Stimulated activated CD8-positive, alpha-beta memory T cell treated with anti-CD3 and anti-CD28 coated beads, Interleukin-12 subunit alpha, Interleukin-12 subunit beta, amount 100 ng/mL, for 1 hour (primary cell): Measurements from ENCODE around the gene ACSF2.
"Not testable (repeated sequence)": the region's sequence is repeated elsewhere in the genome, so short reads cannot be mapped to it uniquely, and the experiment has no call there.

ENCODE experiments used
- DNase-seq: peaks from one replicate; pipeline ENCODE4 v3.0.0-alpha.2; 2020; ENCODE audit warnings: low read depth

Gene ACSF2, protein sequence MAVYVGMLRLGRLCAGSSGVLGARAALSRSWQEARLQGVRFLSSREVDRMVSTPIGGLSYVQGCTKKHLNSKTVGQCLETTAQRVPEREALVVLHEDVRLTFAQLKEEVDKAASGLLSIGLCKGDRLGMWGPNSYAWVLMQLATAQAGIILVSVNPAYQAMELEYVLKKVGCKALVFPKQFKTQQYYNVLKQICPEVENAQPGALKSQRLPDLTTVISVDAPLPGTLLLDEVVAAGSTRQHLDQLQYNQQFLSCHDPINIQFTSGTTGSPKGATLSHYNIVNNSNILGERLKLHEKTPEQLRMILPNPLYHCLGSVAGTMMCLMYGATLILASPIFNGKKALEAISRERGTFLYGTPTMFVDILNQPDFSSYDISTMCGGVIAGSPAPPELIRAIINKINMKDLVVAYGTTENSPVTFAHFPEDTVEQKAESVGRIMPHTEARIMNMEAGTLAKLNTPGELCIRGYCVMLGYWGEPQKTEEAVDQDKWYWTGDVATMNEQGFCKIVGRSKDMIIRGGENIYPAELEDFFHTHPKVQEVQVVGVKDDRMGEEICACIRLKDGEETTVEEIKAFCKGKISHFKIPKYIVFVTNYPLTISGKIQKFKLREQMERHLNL

DNA sequence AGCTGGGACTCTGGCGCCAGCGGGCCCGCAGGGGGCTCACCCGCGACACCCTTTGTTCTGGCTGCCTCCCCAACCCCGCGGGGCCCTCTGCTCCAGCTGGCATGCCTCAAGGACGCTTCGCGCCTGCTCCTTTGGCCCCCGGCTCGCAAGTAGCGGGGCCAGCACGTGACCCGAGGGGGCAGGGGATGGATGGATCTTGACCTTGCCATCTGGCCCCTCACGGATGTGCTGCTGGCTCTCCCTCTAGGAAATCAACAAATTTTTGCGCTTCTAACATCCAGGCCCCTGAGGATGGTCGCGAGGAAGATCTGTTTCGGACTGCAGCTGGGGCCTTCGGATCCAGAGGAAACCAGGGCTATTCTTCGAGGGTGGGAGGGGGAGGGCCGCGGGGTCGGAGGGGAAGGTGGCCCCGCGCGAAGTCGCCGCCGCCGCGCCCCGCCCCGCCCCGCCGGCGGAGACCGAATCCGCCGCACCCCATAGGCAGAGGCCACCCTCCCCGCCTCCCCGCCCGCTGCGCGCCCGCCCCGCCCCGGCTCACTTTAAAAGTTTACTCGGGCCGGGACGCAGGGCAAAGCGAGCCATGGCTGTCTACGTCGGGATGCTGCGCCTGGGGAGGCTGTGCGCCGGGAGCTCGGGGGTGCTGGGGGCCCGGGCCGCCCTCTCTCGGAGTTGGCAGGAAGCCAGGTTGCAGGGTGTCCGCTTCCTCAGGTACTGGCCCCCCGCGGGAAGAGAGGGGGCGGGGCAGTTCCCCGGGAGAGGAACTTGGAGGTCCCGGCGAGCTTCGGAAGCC is at the start of gene ACSF2:
TSS of gene ACSF2 (plus strand) at position 537 of the 790 bp plus-strand sequence. CDS start at position 581, 44 bp downstream.
- peak; percentile 54 for DNase-seq

DNA sequence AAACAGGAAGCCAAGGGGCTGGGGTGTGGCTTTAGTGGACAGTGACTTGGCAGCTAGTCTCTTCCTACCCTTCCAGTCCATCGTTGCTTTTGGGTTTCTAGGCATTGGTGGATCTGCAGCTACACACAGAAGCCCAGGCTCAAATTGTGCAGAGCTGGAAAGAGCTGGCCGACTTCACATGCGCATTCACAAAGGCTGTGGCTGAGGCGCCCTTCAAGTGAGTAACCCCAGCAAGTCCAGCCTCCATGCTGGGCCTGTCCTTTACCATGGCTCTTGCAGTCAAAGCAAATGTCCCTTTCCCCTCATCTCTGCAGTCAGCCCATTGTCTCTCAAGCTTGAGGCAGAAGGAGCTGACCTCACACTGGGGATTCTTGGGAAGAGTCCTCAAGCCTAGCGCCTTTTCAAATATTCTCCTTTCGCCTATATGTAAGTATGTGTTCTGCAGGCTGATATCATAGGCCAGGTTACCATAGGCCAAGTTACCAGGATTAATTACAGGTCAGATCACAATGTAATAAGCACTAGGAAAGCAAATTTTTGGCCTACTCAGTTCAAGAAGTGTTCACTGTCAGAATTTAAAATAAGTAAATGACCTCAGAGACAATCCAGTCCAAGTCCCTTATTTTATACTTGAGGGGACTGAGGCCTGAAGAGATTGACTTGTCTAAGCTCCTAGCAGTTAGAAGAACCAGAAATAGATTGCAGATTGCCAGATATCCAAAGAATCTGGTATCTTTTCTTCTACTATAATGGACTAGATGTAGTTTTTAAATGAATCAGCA is 46.5 kb upstream of the ACSF2 start:
- no peak for DNase-seq

DNA sequence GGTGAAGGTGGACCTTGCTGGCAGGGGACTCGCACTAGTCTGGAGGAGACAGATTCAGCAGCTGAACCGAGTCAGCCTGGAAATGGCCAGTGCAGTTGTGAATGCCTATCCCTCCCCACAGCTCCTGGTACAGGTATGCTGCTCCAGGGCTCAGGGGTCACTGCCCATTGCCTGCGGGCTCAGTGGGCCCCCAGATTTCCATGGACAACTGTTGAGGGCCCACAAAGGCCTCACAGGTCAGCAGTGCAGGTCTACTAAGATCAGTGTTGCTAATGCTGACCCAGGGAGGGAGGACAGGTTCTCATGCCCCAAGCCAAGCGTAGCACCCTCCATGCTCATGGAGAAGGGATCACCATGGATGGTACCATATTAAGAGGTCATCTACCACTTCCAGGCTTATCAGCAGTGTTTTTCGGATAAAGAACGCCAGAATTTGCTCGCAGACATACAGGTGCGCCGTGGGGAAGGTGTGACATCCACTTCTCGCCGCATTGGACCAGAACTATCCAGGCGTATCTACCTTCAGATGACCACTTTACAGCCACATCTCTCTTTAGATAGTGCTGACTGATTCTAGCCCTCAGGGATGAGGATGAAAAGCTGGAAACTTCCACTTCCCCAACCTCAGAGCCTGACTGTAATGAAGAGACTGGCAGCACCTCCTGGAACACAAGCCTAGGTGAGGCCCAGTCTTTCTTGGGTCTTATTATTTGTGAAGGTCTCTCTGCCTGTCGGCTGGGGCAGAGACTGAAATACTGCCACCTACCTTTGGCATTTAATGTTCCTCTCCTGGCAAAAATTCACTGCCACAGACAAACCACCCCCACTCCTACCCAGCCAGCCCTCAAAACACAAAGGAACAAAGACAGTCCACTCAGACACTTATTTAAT is 45.4 kb upstream of the ACSF2 start:
- no peak for DNase-seq

DNA sequence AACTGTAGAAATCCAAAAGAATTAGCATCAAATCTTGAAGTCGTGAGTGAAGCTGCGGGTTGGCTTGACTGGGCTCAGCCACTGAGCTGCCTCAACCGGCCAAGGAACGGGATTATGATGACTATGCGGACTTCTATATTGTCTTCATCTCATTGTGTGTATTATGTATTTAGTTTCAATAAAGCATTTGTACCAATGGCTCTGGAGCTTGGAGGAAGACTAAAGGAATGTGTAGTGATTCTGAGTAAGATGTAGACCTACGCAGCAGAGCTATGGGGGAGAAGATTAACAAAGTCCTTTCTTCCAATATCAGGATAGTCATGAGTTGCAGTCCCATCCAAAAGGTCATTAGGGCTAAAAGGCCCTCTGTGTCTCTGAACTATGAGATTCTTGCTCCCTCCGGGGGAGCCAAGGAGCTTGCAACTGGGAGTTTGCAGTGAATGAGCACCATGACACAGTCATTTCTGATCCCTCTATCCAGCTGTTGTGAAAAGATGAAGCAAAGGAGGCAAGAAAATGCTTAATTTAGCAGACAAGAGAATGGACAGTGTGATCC is 44.7 kb upstream of the ACSF2 start:
- DNase-seq, result no peak

DNA sequence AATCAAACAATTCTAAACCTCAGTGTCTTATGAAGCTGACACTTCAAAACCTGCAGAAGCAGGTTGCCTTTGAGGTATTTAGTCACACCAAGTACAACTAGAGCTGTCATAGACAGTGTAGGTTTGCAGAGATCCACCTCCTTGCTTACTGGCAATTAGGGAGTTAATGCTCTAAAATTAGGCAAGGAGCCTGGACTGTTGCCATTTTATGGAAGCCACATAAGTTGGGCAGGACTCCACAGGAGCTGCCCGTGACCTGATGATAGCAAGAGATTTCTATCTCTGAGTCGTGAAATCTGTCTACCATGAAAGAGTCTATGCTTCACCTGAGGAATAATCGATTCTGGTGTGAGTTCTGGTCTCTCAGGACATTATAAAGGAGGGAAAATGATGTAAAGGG is 44.1 kb upstream of the ACSF2 start:
- no peak for DNase-seq

DNA sequence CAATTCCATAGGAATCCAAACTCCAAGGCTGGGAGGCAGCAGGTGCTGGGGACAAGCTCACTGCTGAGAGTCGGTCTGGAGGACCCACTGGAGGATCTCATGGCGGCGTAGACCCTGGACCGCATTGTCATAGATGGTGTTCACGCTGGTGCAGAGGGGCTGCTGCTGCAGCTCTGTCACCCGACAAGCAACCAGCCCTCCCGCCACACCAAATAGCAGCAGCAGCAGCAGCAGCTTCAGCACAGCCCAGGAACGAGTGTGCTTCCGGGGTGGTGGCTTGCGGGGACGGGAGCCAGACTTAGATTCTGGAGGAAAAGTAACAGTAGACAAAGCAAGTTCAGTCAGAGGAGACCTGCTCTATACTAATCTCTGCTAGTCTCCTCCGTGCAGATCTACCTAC is 43.1 kb upstream of the ACSF2 start:
- DNase-seq, result no peak

DNA sequence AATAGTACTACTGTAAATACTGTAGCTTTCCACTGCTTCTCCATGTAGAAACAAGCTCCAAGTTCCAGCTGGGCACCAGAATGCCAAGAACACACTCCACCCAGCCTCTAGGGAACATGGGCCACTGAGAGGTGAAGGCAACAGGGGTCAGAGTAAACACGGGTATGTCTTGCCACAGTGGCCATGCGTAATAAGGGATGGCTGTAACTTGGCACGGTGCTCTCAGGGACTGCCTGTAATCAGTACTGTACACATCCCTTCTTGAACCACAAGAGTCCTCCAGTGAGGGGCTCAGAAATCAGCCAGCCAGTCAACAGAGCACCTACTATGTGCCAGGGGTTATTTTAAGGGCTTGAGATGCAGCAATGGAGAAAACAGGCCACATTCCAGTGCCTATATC is 39.5 kb upstream of the ACSF2 start:
- DNase-seq, result no peak

DNA sequence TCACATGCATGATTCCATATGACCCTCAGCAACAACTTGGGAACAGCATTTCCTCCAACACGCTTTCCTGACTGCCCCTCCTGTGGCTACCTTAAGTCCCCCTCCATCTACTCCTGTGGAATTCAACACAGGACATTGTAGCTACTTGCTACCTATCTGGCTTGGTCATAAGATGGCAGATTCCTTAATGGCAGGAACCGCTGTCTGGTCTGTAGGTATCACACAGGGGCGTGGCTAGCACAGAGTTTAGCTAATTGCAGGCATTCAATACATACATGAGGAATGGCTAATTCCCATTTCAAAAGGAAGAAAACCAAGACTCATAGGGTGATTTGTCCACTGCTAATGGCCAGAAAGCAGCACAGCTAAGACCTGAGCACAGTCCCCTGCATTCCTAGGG is 37.3 kb upstream of the ACSF2 start:
- no peak for DNase-seq

DNA sequence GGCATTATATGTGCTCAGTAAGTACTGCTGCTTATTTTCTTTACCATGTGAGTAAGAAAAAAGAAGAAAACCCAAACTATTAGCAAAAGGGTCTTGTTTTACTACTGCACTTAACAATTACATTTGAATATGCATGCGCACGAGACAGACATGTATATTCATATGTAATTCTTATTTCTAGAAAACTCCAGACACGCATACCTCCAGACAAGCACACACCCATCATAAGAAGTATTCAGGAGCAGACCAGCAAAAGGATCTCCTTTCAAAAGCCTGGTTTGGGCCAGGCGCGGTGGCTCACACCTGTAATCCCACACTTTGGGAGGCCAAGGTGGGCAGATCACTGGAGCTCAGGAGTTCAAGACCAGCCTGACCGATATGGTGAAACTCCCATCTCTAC is 36.5 kb upstream of the ACSF2 start:
- DNase-seq, result no peak

DNA sequence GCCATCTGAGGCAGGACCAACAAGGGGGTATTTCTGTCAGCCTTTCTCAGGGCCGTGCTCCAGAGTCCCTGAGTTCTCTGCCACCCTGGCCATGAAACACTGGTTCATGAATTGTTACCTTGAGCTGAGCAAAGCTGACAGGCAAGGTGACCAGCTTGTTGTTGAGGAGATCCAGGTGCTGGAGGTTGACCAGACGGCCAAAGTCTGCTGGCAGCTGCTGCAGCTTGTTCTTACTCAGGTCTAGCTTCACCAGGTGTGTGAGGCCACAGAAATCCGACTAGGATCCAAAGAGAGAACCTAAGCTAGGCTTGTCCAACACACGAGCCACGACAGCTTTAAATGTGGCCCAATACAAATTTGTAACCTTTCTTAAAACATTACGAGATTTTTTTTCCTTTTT is 33.4 kb upstream of the ACSF2 start:
- no peak for DNase-seq

DNA sequence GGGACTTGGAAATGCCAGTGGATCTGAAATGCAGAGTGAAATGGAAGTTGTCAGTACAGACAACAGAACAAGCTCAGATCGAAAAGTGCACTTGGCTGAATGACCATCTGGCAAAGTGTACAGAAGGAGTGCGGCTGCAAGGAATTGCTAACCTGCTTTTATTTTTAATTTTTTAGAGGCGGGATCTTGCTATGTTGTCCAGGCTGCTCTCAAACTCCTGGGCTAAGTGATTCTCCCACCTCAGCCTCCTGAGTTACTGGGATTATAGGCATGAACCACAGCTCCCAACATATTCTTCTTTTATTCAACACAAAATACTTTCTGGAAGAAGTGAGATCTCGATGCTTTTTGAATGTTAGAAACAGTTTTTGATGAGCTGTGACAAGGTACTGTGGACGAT is 32.3 kb upstream of the ACSF2 start:
- DNase-seq, result no peak

DNA sequence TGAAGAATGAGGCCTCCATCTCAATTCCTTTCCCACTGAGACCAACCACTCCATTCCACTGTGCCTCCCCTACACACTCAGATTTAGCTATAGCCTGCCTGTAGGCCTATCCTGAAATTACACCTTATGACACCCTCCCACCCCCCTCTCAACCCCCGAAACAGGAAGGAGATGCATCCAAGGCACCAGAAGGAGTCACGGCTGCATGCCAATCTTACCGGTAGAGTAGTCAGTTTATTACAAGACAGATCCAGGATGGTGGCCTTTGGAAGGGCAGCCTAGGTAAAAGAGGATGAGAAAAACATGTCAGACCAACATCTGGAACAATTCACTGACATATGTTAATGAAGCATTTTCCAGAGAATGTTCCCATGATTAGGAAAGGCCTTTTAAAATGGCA is 31.3 kb upstream of the ACSF2 start:
- DNase-seq, result no peak

DNA sequence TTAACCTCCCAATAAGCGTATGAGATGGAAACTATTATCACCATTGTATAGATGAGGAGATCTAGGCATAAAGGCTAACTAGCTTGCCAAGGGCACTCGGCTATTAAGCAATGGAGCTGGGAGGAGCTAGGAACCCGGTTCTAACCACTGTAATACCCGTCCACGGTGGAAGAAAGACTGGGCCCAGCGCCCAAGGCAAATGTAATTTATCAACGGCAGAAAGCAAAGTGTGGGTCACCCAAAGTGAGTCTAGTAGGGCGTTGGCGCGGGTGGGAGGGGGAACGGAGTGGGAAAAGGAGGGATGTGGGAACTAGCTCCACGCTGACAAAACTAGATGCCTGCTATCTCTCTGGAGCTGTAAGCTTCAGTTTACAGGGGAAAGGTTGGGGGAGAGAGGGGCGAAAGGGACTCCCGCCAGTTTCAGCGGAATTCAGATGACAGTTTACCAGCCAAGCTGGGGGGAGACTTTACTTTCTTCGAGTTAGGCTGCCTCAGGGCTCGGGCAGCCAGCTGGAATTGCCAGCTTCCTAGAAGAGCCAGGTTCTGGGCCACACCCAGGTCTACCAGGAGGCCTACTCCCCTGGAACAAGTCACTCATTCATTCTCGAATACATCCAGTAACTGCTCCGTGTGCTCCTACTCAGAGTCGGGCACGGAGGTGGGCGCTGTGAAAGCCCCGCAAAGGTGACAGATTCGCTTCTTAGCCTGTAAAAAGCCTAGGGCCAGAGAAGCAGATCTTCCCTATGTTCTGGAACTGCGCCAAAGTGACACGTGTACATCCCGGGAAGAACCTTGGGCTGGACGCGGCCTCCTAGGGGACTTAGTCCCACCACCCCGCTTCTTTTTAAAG is 29.5 kb upstream of the ACSF2 start:
- no peak for DNase-seq

DNA sequence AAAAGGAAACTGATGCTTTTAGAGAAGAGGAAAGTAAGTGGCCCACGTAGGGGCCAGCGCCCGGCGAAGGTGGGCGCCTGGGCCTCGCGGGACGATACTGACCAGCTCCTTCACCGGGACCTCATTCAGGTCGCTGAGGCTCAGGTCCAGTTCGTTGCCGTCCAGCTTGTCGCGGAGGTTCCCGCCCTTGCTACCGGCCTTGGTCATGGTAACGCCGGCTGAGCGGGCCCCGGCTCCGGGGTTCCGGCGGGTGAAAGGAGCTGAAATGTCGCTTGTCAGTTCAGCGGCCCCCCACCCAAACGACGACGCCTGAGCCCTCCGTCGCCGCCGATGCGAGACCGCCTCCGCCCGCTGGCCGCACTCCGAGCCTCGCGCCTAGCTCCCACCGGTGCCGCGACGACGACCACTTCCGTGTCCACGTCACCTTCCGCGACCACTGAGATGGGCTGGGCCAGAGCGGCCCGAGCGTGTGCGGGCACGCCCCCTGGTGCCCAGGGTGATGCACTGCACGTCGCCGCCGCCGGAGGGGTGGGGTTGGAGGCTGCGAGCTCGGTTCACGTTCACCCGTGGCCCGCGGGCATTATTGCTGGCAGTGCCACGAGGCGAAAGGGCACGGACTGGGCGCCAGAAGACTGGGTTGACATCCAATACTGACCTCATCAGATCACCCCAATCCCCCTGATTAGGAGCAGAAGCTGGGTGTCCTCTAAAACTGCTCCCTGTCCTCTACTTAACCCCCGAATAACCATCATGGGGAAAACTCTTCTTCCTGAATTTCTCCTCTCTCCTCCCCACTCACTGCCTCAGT is 28.7 kb upstream of the ACSF2 start, which contains the start of gene LRRC59:
TSS of gene LRRC59 (minus strand) at position 413 of the 808 bp plus-strand sequence. CDS start at position 207, 206 bp downstream.
- DNase-seq, result peak; percentile 86

DNA sequence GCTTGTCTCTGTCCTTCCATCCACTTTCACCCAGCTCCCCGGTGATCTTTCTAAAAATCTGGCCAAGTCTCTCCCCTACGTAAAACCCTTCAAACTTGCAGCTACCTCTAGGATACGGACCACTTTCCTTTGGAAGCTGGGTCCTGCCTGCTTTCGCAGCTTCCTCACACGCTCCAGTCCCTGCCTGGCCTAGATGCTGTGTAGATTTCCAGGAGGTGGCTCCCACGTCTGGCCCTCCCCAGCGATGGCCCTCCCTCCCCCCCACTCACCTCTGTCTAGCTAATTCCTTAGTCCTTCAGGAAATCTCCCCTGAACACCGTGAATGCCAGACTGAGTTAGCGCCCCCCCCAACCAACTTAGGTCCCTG is 28.1 kb upstream of the ACSF2 start:
- no peak for DNase-seq

DNA sequence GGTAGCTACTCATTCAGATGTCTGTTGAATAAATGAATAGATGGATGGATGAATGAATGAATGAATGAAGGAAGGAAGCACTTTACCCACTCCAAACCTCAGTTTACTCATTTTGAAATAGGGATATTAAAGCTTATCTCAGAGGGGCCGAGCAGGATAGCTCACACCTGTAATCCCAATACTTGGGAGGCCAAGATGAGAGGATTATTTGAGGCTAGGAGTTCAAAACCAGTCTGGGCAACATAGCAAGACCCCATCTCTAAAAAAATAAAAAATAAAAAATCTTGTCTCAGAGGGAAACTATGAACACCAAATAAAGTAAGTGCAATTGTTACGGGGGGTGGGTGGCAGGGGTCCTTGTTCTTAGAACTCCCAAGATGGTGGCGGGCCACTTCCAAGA is 27.3 kb upstream of the ACSF2 start:
- DNase-seq, result not testable (repeated sequence)

DNA sequence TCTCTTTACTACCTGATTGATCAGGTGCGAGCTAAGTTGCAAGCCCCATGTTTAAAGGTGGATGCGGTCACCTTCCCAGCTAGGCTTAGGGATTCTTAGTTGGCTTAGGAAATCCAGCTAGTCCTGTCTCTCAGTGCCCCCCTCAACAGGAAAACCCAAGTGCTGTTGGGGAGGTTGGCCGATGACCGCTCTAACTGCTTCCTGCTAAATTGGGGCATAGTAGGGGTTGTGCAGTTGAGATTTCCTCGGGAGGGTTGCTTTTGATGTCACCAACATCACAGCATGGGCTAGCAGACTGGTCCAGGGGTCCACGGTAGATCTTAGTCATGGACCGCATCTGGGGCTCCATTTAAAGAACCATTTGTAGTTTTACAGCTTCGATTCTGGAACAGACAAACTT is 26.4 kb upstream of the ACSF2 start:
- not testable (repeated sequence) for DNase-seq

DNA sequence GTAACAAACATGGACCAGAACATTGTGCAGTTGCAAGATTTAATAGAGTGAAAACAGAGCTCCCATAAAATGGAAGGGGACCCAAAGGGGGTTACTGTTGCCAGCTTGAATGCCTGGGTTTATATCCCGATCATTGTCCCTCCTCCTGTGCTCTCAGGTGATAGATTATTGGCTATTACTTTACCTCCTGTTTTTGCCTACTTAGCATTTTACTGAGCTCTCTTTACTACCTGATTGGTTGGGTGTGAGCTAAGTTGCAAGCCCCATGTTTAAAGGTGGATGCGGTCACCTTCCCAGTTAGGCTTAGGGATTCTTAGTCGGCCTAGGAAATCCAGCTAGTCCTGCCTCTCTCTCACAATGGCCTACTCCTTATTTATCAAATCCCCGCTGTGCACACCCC is 20.7 kb upstream of the ACSF2 start:
- not testable (repeated sequence) for DNase-seq

DNA sequence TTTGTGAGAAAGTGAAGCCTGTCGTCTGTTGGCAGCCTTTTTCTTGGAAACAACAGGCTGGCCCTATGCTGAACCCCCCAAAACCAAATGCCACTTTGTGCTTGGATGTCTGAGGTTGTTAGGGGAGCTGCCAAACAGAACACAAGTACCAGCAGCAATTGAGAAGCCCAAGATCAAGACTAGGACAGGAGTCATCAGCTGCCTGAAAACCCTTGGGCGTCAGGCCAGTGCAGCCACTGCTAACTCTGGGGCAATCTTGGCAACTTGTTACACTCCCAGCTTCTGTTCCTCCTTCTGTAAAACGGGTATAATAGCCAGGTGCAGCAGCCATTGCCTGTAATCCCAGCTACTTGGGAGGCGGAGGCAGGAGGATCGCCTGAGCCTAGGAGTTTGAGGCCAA is 19.4 kb upstream of the ACSF2 start:
- no peak for DNase-seq
